Testis (tissue), 3 donors: Measurements from ENCODE around the gene RAPGEFL1. TPM values are rescaled to one million over a fixed set of nuclear protein-coding genes. Genes with fewer than 3 reads are reported as not detected.

Source experiments
- DNase-seq: peaks from one replicate; pipeline ENCODE4 v3.0.0-alpha.2; 2019
- H3K27ac ChIP-seq, 2 donors: fragments of 200-600 bp; sonication (generic); one replicate each; pipeline ENCODE4 v1.5.1; 2019
- H3K27me3 ChIP-seq: fragments of 200-600 bp; sonication (generic); one replicate; pipeline ENCODE4 v1.5.1; 2019
- H3K36me3 ChIP-seq: fragments of 200-600 bp; sonication (generic); one replicate; pipeline ENCODE4 v1.5.1; 2017; ENCODE audit warnings: low read depth; ENCODE audit errors: missing control alignments
- H3K4me1 ChIP-seq: fragments of 200-600 bp; sonication (generic); one replicate; pipeline ENCODE4 v1.5.1; 2019
- H3K4me3 ChIP-seq, 2 donors: fragments of 200-600 bp; sonication (generic); one replicate each; pipeline ENCODE4 v1.5.1; 2017 to 2019
- H3K9me3 ChIP-seq: fragments of 200-600 bp; sonication (generic); one replicate; pipeline ENCODE4 v1.5.1; 2017
- POLR2A ChIP-seq: fragments of 450-650 bp; IDR thresholded peaks from one replicate; pipeline ENCODE4 v1.6.1; 2017; ENCODE audit warnings: antibody characterized with exemption, mild to moderate bottlenecking, moderate library complexity
- WGBS, 2 donors: methylation state at CpG; one replicate each; pipeline ENCODE4 v1.1.5; 2018; 5-methylcytosine and 5-hydroxymethylcytosine counted together
- intact Hi-C: fragments of 100-400 bp; cut with DNase I; formaldehyde crosslinking; loops from one replicate; pipeline ENCODE4 v1.15.1; 2023; ENCODE audit warnings: low total_unique reads
- polyA plus RNA-seq: library from polyadenylated mRNA; stranded (reverse); fragments of 350-450 nt; fragmentation: Illumina TruSeq; extraction: RNeasy Lipid Tissue Mini Kit (QIAGEN cat#74804); gene quantifications from one replicate; pipeline ENCODE4 v1.2.3, GENCODE V29; 2014; ENCODE audit warnings: low read depth, low replicate concordance; ENCODE audit not compliant: insufficient read depth
- total RNA-seq, 2 donors: library from RNA; depleted of rRNA; stranded (reverse); fragments of >200 nt; gene quantifications; one replicate each; pipeline ENCODE4 v1.2.3, GENCODE V29; 2016
- TF ChIP-seq, protein P1 (sequence below), 3 experiments: fragments of 450-650 bp in 2 of 3; fragments of 200-600 bp in 1 of 3; sonication (generic) in 1 of 3; IDR thresholded peaks; one replicate each; pipeline ENCODE4 v1.5.1; 2016 to 2019; ENCODE audit warnings: antibody characterized with exemption in 3 of 3, mild to moderate bottlenecking in 2 of 3, moderate library complexity in 1 of 3

Gene RAPGEFL1
- total and polyA plus RNA-seq, 3 donors from 2014 or later = 13.6 to 23.9 (median 22.3) TPM

DNA sequence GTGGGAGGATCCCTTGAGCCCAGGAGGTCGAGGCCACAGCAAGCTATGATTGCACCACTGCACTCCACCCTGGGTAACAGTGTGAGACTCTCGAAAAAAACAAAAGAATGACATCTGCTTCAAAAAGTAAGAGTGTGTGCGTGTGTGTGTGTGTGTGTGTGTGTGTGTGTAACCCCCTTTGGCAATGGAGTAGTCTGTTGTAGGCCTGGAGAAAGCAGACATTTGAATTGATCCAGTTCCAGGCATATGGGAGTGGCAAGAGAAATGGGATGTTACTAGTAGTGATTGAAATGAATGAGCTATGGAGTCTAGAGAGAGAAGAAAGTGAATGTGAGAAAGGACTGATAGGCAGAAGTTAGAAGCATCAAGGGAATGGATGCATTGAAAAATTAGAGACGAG, 27.0 kb upstream of the RAPGEFL1 start:
- DNase-seq = no peak
- Histone ChIP-seq H3K9me3 (no peaks in the 10 kb centered on the region), H3K4me3 (no peak overlapping the region), H3K4me1 (no peaks in the 10 kb centered on the region), H3K27ac (no peak overlapping the region), H3K36me3 (no peaks in the 10 kb centered on the region), H3K27me3 (no peaks in the 10 kb centered on the region)
- WGBS, 2 donors = 51 to 54% methylated on average over 4 of the region's 4 CpGs
- intact Hi-C loops = no loop called here
- no peak for TF ChIP-seq POLR2A
- TF ChIP-seq, protein P1, sequence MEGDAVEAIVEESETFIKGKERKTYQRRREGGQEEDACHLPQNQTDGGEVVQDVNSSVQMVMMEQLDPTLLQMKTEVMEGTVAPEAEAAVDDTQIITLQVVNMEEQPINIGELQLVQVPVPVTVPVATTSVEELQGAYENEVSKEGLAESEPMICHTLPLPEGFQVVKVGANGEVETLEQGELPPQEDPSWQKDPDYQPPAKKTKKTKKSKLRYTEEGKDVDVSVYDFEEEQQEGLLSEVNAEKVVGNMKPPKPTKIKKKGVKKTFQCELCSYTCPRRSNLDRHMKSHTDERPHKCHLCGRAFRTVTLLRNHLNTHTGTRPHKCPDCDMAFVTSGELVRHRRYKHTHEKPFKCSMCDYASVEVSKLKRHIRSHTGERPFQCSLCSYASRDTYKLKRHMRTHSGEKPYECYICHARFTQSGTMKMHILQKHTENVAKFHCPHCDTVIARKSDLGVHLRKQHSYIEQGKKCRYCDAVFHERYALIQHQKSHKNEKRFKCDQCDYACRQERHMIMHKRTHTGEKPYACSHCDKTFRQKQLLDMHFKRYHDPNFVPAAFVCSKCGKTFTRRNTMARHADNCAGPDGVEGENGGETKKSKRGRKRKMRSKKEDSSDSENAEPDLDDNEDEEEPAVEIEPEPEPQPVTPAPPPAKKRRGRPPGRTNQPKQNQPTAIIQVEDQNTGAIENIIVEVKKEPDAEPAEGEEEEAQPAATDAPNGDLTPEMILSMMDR (IDR thresholded peaks at IDR 0.05) = no peak

GRCh38 chr17:40151414-40151963, 25.8 kb upstream of the RAPGEFL1 start:
- H3K36me3 ChIP-seq = no peaks in the 10 kb centered on the region
- WGBS, 2 donors = 44 to 53% methylated on average over 7 of the region's 7 CpGs

DNA sequence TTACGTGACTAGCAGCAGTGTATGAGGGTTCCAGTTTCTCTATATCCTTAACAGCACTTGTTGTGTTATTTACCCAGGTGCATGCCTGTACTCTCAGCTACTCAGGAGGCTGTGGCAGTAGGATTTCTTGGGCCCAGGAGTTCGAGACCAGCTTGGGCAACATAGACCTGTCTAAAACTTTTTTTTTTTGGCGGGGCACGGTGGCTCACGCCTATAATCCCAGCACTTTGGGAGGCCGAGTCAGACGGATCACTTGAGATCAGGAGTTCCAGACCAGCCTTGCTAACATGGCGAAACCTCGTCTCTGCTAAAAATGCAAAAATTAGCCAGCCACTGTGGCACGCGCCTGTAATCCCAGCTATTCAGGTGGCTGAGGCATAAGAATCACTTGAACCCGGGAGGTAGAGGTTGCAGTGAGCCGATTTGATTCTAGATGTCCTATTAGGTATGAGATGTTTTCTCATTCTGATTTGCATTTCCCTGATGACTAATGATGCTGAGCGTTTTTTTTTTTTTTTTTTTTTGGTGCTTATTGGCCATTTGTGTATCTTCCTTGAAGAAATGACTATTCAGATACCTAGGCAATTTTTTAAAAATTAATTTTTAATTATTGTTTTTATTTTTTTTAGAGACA, 23.6 kb upstream of the RAPGEFL1 start:
- no peak for DNase-seq
- H3K4me1 ChIP-seq = peaks cover 7% of the 10 kb centered on the region
- no peaks in the 10 kb centered on the region for H3K9me3 ChIP-seq
- 87 to 93% methylated on average over 7 to 14 of the region's 14 CpGs for WGBS, 2 donors
- no peak overlapping the region for H3K4me3 ChIP-seq
- TF ChIP-seq, protein P1 (IDR thresholded peaks at IDR 0.05) = no peak
- no peak for TF ChIP-seq POLR2A
- H3K36me3 ChIP-seq = no peaks in the 10 kb centered on the region
- intact Hi-C loops = no loop called here
- H3K27me3 ChIP-seq = no peaks in the 10 kb centered on the region
- H3K27ac ChIP-seq = no peak overlapping the region

More at GRCh38 chr17:40151414-40151963, 25.8 kb upstream of the RAPGEFL1 start:
- H3K27ac ChIP-seq = no peak overlapping the region
- intact Hi-C loops = no loop called here
- H3K9me3 ChIP-seq = no peaks in the 10 kb centered on the region
- TF ChIP-seq POLR2A = no peak
- TF ChIP-seq, protein P1 (IDR thresholded peaks at IDR 0.05) = no peak
- H3K4me3 ChIP-seq = no peak overlapping the region
- H3K4me1 ChIP-seq = no peaks in the 10 kb centered on the region
- H3K27me3 ChIP-seq = no peaks in the 10 kb centered on the region
- DNase-seq = no peak

- peaks cover 7% of the 10 kb centered on the region for H3K4me1 ChIP-seq
- no peak overlapping the region for H3K4me3 ChIP-seq
- DNase-seq = no peak
- H3K27ac ChIP-seq = no peak overlapping the region
- no peaks in the 10 kb centered on the region for H3K9me3 ChIP-seq
- intact Hi-C loops = no loop called here
- no peak for TF ChIP-seq POLR2A
- TF ChIP-seq, protein P1 (IDR thresholded peaks at IDR 0.05) = no peak
- WGBS, 2 donors = 76 to 85% methylated on average over 2 of the region's 2 CpGs
- H3K27me3 ChIP-seq = no peaks in the 10 kb centered on the region
- no peaks in the 10 kb centered on the region for H3K36me3 ChIP-seq
Measured at GRCh38 chr17:40157973-40158372, 19.3 kb upstream of the RAPGEFL1 start.
